Stimulated activated CD4-positive, alpha-beta T cell treated with anti-CD3 and anti-CD28 coated beads, Interleukin-1b, Interleukin-23, amount 100 ng/mL, for 24 hours (primary cell): ENCODE results near the gene KRTAP10-2.
"Not testable (repeated sequence)": the region's sequence is repeated elsewhere in the genome, so short reads cannot be mapped to it uniquely, and the experiment has no call there.

Source experiments
- DNase-seq, 4 experiments: peaks; one replicate each; pipeline ENCODE4 v3.0.0-alpha.2; 2020; ENCODE audit warnings: low read depth in 4 of 4, low spot score in 1 of 4

The KRTAP10-2 gene

GRCh38 chr21:44551340-44551961, at the start of gene KRTAP10-2:
KRTAP10-2 (minus strand) TSS chr21:44551505; CDS start chr21:44551458, 47 bp downstream.
- no peak for DNase-seq

GRCh38 chr21:44601091-44601490, 49.8 kb upstream of the KRTAP10-2 start:
- not testable (repeated sequence) for DNase-seq

GRCh38 chr21:44600118-44600978, 49.0 kb upstream of the KRTAP10-2 start, which contains the start of gene KRTAP10-7:
KRTAP10-7 (plus strand) TSS chr21:44600597; CDS start chr21:44600622, 25 bp downstream.
- DNase-seq, result not testable (repeated sequence)

GRCh38 chr21:44599264-44600029, 48.1 kb upstream of the KRTAP10-2 start:
- no peak for DNase-seq

- no peak for DNase-seq
Observed at GRCh38 chr21:44598061-44598460, 46.8 kb upstream of the KRTAP10-2 start.

DNA sequence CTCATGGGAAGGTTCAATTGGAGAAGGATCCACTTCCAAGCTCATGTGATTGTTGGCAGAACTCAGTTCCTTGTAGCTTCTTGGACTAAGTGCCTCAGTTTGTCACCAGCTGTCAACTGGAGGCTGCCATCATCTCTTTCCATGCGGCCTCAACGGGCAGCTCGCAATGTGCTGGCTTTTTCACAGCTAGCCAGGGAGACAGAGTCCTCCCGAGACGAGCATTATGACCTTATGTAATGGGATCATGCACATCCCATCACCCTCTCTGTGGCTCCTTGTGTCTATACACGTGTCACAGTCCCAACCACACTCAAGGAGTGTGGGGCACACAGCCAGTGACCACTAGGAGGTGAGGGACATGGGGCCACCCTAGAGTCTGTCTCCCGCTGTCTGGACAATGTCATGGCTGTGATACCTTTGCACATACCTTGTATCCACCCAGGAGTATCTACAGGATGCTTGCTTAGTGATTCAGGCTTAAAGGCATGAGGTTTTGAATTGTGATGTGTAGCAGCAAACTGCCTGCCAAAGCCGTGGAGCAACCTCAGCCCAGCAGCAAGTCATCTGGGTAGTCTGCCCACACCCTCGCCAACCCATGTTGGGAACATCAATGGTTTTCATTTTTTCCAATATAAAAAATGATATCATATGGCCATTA, 44.9 kb upstream of the KRTAP10-2 start:
- no peak for DNase-seq

GRCh38 chr21:44595524-44595923, 44.2 kb upstream of the KRTAP10-2 start:
- DNase-seq, result no peak

- no peak for DNase-seq
Observed at GRCh38 chr21:44594406-44594916, 43.2 kb upstream of the KRTAP10-2 start.

- DNase-seq, result no peak
Observed at GRCh38 chr21:44593598-44594405, 42.5 kb upstream of the KRTAP10-2 start.

DNA sequence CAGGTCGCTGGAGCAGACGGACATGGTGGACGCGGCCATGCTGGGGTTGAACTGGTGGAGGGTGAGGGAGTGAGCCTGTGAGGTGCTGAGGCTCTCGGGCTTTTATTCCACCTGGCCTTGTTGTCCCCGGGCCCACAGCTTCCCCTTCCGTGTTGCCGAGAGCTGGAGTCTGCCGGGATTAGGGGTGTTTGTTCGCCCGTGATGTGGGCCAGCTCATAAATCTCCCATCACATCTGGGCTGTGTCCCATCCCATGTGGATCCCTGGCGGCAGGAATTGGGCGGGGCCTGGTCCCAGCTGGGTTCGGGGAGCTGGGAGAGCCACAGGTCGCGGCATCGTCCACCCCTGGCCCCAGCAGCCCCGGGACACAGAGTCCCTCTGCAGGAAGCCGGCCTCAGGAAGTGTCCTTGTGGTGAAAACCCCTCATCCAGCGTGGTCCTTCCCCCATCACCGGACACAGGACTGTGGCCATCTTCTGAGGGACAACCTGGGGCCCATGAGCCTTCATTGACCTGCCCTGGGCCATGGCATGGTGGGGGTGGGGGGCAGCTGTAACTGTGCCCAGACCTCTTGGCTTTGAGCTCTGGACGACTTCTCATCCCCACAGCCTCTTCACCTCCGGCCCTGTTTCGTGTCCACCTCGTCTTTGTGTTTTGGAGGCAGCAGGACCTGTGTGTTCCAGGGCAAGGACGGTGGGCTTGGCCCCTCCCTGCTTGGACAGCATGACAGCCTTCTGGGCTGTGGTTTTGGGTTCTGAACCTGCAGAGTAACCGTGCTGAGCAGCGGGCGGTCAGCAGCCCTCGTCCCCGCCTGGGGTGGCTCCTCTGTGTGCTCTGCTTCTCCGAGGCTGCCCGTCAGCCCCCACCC, 41.4 kb upstream of the KRTAP10-2 start, which contains the start of gene KRTAP10-6:
TSS of gene KRTAP10-6 (minus strand) at position 60 of the 866 bp plus-strand sequence. CDS start at position 39, 21 bp downstream.
- no peak for DNase-seq

DNA sequence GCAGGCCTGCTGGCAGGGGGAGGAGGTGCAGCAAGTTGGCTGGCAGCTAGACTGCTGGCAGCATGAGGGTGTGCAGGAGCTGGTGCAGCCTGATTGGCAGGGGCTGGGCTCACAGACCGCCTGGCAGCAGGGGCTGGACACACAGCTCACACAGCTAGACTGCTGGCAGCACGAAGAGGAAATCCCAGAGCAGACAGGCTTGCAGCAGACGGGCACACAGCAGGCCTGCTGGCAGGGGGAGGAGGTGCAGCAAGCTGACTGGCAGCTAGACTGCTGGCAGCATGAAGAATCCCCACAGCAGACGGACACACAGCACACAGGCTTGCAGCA, 40.5 kb upstream of the KRTAP10-2 start:
- not testable (repeated sequence) for DNase-seq

DNA sequence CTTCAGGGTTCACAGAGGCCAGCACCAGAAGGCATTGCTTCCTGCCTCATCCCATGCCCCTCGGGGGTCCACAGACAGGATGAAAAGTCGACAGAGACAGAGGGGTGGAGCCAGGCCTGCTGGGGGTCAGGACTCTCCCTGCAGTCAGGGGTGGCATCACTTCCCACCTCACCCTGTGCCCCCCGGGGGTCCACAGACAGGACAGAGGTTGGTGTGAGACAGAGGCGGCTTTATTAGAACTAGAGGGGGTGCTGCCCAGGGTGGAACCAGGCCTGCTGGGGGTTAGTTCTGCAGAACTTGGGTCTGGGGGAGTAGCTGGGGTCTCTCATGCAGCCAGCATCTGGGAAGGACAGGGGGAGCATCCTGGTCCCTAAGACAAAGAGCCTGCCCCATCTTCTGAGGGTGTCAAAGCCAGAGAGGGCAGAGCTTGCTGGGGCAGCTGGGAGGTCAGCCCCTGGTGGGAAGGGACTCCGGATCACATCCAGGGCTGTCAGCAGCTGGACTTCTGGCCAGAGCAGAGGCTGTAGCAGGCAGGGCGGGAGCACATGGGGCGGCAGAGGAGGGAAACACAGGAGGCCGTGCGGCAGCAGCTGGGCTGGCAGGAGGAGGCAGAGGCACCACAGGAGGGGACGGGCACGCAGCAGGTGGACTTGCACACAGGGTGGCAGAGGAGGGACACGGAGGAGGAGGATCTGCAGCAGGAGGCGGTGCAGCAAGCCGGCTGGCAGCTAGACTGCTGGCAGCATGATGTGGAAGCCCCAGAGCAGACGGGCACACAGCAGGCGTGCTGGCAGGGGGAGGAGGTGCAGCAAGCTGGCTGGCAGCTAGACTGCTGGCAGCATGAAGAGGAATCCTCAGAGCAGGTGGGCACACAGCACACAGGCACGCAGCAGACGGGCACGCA, 39.8 kb upstream of the KRTAP10-2 start:
- not testable (repeated sequence) for DNase-seq

- no peak for DNase-seq
Observed at GRCh38 chr21:44590311-44590721, 39.0 kb upstream of the KRTAP10-2 start.

DNA sequence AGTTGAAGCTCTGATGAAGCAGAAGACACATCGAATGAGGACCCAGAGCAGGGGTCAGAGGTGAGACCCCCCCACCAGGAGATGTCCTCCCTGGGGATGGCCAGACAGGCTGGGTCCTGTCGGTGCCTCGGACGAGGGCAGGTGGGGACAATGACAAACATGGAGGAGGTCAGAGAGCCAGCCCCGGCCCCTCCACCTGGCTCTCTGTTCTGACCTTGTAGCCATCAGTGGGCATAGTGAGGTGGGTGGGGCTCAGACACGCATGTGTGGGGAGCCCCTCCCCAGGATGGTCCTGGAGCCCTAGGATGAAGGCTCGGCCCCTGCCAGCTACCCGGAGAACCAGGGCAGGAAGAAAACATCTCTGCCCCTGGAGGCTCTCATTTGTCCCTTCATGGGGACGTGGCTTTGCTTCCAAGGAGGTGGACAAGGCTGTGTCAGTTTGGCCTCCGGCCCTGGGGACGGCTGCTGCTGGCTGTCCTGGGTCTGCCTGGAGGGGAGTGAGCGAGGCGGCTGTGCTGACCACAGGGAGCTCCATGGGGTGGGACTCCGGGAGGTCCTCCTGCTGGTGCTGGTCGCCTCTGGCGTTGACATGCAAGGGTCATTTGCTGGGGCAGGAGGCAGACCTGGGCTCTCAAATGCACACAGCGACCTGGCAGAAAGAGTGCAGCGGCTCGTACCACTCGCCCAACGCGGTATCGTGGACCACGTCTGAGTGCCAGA, 38.4 kb upstream of the KRTAP10-2 start:
- no peak for DNase-seq

DNA sequence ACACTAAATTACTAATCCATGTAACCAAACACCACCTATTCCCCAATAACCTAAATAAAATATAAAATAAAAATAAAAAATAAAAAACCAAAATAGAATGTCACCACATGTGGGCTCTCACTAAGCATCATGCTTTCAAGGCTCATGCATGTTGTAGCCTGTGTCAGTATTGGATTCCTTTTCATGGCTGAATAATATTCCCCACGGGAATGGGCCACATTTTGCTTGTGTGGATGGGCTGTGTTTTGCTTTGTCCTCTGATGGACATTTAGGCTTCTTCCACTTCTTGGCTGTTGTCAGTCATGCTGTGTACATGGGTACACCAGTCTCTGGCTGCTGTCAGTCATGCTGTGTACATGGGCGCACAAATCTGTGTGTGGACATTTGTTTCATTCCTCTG, 37.8 kb upstream of the KRTAP10-2 start:
- DNase-seq, result no peak

GRCh38 chr21:44585892-44586291, 34.6 kb upstream of the KRTAP10-2 start:
- no peak for DNase-seq

- no peak for DNase-seq
Observed at GRCh38 chr21:44583800-44584147, 32.5 kb upstream of the KRTAP10-2 start.
